ENCODE data around the gene RPL36. TPM values are rescaled to one million over a fixed set of nuclear protein-coding genes. Genes with fewer than 3 reads are reported as not detected.
"Not testable (repeated sequence)": the region's sequence is repeated elsewhere in the genome, so short reads cannot be mapped to it uniquely, and the experiment has no call there.

RPL36 gene
- total and polyA plus RNA-seq, 2 donors (not counting 3 experiments of a cell fraction or from before 2014, with no cell fraction given), result 1,033 to 1,084 TPM

DNA sequence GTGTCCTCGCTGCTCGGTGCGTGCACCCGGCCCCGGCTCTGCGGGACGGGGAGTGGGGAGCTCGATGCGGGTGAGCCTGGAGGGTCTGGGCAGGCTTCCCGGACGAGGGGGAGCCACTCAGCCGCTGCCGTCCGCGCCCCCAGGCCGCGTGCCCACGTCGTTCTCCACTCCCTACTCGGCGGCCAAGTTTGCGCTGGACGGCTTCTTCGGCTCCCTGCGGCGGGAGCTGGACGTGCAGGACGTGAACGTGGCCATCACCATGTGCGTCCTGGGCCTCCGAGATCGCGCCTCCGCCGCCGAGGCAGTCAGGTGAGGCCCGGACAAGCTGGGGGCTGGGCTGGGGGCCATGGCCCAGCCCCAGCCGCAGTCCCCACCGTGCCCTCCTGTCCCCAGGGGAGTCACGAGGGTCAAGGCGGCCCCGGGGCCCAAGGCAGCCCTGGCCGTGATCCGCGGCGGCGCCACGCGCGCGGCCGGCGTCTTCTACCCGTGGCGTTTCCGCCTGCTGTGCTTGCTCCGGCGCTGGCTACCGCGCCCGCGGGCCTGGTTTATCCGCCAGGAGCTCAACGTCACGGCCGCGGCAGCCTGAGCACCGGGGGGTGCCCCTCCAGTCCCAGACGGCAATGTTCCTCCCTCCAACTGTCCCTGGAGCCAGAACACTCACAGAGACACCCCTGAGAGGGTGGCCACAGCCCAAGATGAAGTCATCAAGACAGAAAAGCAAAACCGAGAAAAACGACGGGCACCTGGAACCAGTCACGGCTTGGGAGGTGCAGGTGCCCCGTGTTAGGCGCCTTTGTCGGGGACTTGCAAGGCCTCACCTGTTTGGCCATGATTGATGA lies 2.5 kb upstream of the RPL36 start:
- H3K79me2 ChIP-seq (ENCODE audit: control insufficient read depth, insufficient read depth, low read length), result peaks cover 25% of the 10 kb centered on the region
- DNase-seq (ENCODE audit: low read depth, low spot score) (no peak), FAIRE-seq (no peak)
- H3K9ac ChIP-seq (replicated peaks; ENCODE audit: extremely low read depth, insufficient read depth, low read length), result no peak overlapping the region
- no peak overlapping the region for H3K4me2 ChIP-seq (ENCODE audit: insufficient read depth, low read length)
- dilution Hi-C loops (cut with MboI; ENCODE audit: extremely low pct_ligation_motif_present, low sequenced_read_pairs) (no loop called here), intact Hi-C loops (cut with micrococcal nuclease) (no loop called here)
- peak overlapping the region; percentile 92 for H2AFZ ChIP-seq (ENCODE audit: low read depth, low read length)
- peaks cover 8% of the 10 kb centered on the region for H3K4me1 ChIP-seq (ENCODE audit: control insufficient read depth, extremely low read depth, insufficient read depth, low read length)
- TF ChIP-seq POLR2A (IDR thresholded peaks at IDR 0.05; ENCODE audit: low read depth, low read length) (no peak), POLR2AphosphoS5 (IDR thresholded peaks at IDR 0.05; ENCODE audit: insufficient read depth, low read depth, low read length) (no peak), MAX (IDR thresholded peaks at IDR 0.05; ENCODE audit: insufficient read depth, insufficient read length) (no peak), CTCF (IDR thresholded peaks at IDR 0.05; ENCODE audit: extremely low read depth in 1 of 2, insufficient read depth in 1 of 2, low read depth in 1 of 2, low read length in 2 of 2) (no peak), MYC (IDR thresholded peaks at IDR 0.05; ENCODE audit: low read depth, low read length) (no peak), FOS (IDR thresholded peaks at IDR 0.05; ENCODE audit: borderline replicate concordance, insufficient read depth, low read length) (no peak), EZH2 (IDR thresholded peaks at IDR 0.05; ENCODE audit: borderline replicate concordance, low read depth, low read length, severe bottlenecking) (no peak), JUN (IDR thresholded peaks at IDR 0.05; ENCODE audit: borderline replicate concordance, insufficient read depth, insufficient read length, low read depth) (no peak), GATA2 (IDR thresholded peaks at IDR 0.05; ENCODE audit: insufficient read depth, insufficient read length, low read depth, low read length) (no peak)
- CTCF ChIA-PET, result interaction anchor here (0.6 to 1.8 kb wide), 9 partner anchors 8 to 116 kb away, joined by 3 to 11 read pairs (median 4); partner anchors contain the start of genes CATSPERD, LONP1, SAFB and SAFB2
- peak overlapping the region in 1 of 3 experiments; percentile 49 for H3K4me3 ChIP-seq (replicated peaks in 1 of 3; ENCODE audit: insufficient read depth in 1 of 3, low read depth in 1 of 3, low read length in 3 of 3)
- H3K27ac ChIP-seq (ENCODE audit: insufficient read depth, low read depth, low read length), result no peak overlapping the region
- no peaks in the 10 kb centered on the region for H3K9me3 ChIP-seq (replicated peaks; ENCODE audit: control insufficient read depth, insufficient read depth, low read length)
- no TSS peak for BruUV-seq (replicated peaks)
- H3K27me3 ChIP-seq (ENCODE audit: control insufficient read depth in 2 of 2, insufficient read depth in 2 of 2, low read length in 2 of 2), result no peaks in the 10 kb centered on the region
- H4K20me1 ChIP-seq (replicated peaks; ENCODE audit: control insufficient read depth, extremely low read depth, insufficient read depth, low read length), result no peaks in the 10 kb centered on the region
- POLR2A ChIA-PET, result interaction anchor here (0.7 kb wide), 3 partner anchors 8 to 24 kb away, joined by 3 to 5 read pairs (median 5); no protein-coding TSS in a partner anchor
- peaks cover 8 to 9% of the 10 kb centered on the region in 2 experiments for H3K36me3 ChIP-seq (ENCODE audit: control insufficient read depth in 2 of 2, extremely low read depth in 1 of 2, insufficient read depth in 2 of 2, low read length in 2 of 2)
- H3K9me1 ChIP-seq (replicated peaks; ENCODE audit: control insufficient read depth, extremely low read depth, insufficient read depth, low read length), result no peaks in the 10 kb centered on the region

DNA sequence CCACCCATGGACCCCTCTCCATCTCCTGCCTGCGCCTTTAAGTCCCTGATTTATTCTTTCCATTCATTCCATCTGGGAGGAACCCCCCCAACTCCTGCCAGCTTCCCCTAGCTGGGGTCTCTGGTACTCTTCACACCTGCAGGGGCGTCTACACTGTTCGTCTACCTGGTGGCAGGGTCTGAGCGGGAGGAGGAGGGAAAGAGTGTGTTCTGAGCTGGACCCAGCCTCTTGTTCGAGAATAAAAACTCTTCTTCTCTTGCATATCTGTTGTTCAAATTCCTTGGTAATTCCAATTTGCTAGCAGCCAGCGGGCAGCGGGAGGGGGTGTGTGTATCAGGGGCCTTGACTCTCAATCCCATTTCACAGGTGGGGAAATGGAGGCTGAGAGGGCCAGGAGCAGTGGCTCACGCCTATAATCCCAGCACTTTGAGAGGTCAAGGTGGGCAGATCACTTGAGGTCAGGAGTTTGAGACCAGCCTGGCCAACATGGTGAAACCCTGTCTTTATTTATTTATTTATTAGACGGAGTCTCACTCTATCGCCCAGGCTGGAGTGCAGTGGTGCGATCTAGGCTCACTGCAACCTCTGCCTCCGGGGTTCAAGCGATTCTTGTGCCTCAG lies 1.7 kb upstream of the RPL36 start:
- H4K20me1 ChIP-seq (replicated peaks; ENCODE audit: control insufficient read depth, extremely low read depth, insufficient read depth, low read length); dilution Hi-C loops (cut with MboI; ENCODE audit: extremely low pct_ligation_motif_present, low sequenced_read_pairs); H3K4me1 ChIP-seq (ENCODE audit: control insufficient read depth, extremely low read depth, insufficient read depth, low read length); H3K9ac ChIP-seq (replicated peaks; ENCODE audit: extremely low read depth, insufficient read depth, low read length); H3K27ac ChIP-seq (ENCODE audit: insufficient read depth, low read depth, low read length); FAIRE-seq; H3K4me3 ChIP-seq (replicated peaks in 1 of 3; ENCODE audit: insufficient read depth in 1 of 3, low read depth in 1 of 3, low read length in 3 of 3); DNase-seq (ENCODE audit: low read depth, low spot score); H3K9me3 ChIP-seq (replicated peaks; ENCODE audit: control insufficient read depth, insufficient read depth, low read length); H2AFZ ChIP-seq (ENCODE audit: low read depth, low read length); intact Hi-C loops (cut with micrococcal nuclease); H3K27me3 ChIP-seq (ENCODE audit: control insufficient read depth in 2 of 2, insufficient read depth in 2 of 2, low read length in 2 of 2); H3K4me2 ChIP-seq (ENCODE audit: insufficient read depth, low read length); POLR2A ChIA-PET; BruUV-seq (replicated peaks); H3K9me1 ChIP-seq (replicated peaks; ENCODE audit: control insufficient read depth, extremely low read depth, insufficient read depth, low read length): not testable (repeated sequence)
- Histone ChIP-seq H3K79me2 (ENCODE audit: control insufficient read depth, insufficient read depth, low read length) (peaks cover 33% of the 10 kb centered on the region), H3K36me3 (ENCODE audit: control insufficient read depth in 2 of 2, extremely low read depth in 1 of 2, insufficient read depth in 2 of 2, low read length in 2 of 2) (peaks cover 8 to 17% of the 10 kb centered on the region in 2 experiments)
- CTCF ChIA-PET, result interaction anchor here (1.8 kb wide), 2 partner anchors 23 to 66 kb away, joined by 4 to 10 read pairs; partner anchors contain the start of genes SAFB and SAFB2
